Ureter (tissue), 1 donor: Measurements from ENCODE around the gene C1orf159. TPM values are rescaled to one million over a fixed set of nuclear protein-coding genes. Genes with fewer than 3 reads are reported as not detected.
"Not testable (repeated sequence)": the region's sequence is repeated elsewhere in the genome, so short reads cannot be mapped to it uniquely, and the experiment has no call there.

Source experiments
- DNase-seq: peaks from one replicate; pipeline ENCODE4 v3.0.0-alpha.2; 2020; ENCODE audit warnings: low spot score
- total RNA-seq: library from RNA; stranded (reverse); gene quantifications from one replicate; pipeline ENCODE4 v1.2.4, GENCODE V29; 2023
- donor health status: DM: yes; HTN: yes; CAD: no.

C1orf159 gene
- 29.8 TPM for total RNA-seq

DNA sequence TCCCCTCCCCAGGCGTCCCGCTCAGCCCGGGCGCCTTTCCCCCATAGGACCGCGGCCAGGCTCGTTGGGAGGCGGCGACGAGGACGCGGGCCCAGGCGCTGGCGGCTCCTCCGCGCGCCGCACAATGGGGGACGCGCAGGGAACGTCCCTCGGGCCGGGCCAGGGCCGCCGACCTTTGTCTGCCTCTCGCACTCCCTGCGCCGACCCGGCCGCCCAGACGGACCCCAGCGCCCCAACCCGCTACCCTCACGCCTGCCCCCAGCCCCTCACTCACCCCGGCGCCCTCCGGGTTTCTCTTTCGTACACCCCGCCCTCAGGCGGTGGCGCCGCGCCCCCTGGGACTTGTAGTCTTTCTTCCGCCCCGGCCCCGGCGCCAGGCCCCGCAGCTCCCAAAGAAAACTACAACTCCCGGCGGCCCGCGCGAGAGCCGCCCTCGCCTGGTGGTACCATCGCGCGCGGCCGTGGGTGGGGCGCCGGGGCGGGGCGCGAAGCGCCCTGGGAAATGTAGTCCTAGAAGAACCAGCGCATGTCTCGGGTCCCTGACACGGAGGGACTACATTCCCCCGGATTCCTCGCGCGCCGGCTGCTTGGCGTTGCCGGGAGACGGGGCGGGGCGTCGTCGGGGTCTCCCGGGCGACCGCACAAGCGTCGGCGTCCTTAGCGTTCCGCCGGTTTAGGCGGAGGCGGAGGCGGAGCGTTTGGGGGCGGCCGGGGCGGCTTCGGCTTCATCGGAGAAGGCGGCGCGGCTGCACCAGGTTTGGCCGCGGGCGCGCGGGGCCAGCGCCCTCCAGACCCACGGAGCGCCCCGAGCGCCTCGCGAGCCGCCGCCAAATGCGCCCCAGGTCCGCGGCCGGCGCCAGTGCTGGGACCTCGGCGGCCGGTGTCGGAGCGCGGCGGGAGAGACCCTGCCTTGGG lies at the start of gene C1orf159:
Gene C1orf159 (minus strand): TSS at position 304 of the 915 bp plus-strand sequence. CDS start 24,546 bp downstream, outside the sequence.
- peak; percentile 99 for DNase-seq

DNA sequence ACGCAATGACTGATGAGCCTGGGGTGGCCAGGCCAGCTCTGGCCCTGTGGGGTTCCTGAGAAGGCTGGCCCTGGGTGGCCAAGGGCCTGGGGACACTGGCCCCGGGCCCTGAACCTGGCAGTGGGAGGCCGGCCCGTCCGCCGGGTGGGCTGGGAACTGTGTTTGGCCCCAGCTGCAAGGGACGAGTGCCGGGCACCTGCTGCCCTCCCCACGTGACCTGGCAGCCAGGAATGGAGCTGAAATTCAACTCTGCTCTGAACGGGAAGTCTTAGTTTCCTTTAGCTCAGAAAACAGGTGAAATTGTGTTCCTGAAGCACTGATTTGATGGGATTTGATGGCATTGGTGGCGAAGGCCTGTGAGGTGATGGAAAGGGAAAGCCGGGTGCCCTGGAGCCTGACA lies 49.6 kb upstream of the C1orf159 start:
- no peak for DNase-seq

DNA sequence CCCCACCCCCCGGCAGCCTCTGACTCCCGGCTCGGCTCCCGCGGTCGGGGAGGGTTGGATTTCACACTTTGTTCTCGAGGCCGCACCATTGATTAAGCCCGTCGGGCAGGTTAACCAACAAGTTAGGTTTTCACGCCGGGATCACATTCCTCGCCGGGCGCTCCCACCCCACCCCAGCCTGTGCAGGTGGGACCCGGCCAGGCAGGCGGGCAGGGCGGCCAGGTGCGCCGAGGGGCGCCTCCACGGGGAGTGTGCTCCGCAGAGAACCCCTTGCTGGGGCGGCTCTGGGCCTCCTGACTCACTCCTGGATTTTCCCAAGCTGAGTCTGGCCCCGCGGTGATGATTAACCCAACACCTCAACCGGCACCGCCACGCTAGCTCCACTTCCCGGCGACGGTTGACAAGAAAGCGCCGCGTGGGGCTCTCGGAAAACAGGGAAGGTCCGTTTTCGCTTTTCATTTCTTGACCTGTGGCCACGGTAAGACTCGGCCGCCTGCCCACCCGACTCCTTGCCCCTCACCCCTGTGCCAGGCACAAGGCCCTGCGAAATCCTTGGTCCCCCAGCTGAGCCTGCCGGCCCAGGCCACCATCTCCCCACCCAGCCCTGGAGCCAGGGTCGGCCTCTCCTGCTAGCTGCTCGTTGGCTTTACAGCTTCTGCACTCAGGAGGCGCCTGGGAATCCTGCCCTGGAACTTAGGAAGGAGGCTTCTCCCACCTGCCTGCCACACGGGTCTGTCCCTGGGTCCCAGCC lies 49.0 kb upstream of the C1orf159 start:
- DNase-seq, result no peak

DNA sequence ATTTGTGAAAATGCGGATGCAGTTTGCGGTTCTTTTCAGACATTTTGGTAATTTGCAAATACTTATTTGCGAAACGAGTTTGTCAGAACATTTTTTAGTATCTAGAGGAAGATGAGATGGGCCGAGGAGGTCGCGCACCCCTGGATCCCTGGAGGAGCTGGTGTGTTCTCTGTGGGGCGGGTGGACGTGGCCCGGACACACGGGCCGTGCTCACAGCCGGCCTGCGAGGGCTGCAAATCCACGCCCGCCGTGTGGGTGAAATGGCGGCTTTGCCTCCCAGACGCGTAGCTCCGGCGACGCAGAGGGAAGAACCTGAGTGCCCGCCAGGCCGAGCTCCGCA lies 48.4 kb upstream of the C1orf159 start:
- no peak for DNase-seq

DNA sequence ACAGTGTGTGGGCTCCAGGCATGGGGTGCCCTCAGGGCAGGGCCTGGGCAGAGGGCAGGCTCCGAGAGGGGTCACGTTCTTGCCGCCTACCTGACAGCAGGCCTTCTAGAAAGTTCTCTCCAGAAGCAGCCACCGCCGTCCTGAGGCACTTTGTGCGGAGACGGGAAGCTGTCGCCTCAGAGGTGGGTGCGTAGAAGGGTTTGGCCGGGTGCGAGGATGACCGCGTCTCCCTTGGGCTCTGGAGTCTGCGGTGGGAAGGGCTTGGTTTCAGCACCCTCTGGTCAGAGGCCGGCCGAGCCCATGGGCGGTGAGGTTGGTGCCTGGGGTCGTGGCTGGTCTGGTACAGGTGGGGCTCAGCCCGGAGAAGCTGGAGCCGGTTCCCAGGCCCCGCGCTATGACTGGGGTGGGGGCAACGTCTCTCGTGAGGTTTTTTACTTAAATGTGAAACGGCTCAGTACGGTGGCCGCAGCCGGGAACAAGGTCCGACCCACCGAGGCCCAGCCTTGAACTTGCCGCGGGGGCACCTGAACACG lies 47.7 kb upstream of the C1orf159 start:
- DNase-seq, result no peak

DNA sequence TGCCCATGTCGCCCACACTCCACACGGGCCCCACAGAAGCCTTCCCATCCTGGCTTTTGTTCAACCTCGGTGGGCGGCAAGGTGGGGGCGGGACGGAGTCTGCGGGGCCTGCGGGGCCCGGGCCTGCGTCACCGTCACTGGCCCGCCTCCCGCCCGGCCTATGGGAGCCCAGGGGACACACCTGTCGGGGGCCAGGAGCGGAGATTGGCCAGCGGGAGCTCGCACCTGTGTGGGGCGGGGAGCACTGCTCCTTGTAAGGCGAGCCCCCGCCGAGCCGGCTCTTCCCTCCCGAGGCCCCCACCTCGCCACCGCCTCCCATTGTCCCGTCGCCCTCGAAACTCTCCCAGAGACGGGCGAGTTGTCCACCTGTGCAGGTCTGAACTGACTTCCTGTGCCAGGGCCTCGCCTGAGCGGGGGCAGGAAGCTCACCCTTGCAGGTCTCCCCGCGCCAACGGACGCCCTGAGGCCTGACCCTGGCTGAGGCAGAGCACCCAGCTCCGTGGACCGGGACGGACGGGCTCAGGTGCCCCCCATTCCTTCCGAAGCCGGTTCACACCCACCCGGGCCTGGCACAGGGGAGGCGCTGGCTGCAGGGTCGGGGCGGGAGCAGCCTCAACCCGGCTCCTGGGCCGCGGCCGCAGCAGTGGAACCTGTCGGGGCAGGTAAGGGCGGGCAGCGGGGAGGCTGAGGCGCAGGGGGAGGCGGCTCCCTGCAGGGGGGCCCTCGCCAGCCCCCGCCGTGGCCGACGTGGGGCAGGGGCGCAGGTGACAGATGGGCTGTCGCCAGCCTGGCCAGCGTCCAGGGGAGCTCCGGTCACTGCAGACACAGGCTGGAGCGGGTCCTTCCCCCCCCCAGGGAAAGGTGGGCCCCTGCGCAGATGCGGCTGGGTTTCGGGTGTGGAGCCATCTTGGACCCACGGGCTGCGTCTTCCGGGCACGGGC lies 47.0 kb upstream of the C1orf159 start:
- DNase-seq, result peak; percentile 89

DNA sequence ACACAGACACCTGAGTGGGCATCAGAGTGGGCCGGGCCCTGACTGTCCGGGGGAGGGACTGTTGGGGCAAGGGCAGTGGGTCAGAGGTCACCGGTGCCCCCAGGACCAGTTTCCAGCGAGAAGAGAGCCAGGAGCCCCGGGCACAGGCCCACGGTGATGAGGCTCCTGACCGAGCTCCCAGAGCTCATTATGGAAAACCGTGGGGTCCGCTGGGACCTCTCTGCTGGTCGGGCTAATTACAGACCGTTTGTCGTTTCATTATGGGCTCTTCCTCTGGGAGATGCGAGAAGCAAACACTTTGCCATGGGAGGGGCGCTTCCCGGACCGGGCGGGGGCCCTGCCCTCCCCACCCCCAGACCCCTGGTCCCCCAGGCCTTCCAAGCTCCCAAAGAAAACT lies 45.8 kb upstream of the C1orf159 start:
- no peak for DNase-seq

DNA sequence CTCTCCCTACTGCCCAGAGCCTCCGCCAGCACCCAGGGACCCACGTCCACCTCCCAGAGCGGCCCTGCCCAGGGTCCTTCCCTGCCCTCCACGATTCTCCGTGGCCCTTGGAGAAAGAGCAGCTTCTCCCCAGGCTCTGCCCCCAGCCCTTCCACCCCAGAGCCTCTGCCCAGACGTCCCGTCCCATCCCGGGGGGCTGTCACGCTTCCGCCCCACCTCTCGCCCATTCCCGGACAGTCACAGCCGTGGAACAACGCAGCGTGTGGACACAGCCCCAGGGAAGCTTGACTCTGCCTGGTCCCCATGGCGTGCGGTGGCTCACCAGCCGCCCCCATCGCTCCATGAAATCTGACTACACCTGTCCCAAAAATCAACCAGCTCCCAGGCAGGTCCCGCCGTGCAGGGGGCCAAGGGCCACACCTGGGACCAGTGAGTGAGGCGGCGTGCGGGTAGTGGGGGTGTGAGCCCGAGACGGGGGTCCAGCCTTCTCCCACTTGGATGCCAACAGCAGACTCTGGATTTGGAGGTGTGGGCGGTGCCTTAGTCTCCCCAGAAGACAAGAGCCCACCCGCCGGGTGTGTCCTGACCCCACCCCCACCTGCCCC lies 45.3 kb upstream of the C1orf159 start:
- no peak for DNase-seq

DNA sequence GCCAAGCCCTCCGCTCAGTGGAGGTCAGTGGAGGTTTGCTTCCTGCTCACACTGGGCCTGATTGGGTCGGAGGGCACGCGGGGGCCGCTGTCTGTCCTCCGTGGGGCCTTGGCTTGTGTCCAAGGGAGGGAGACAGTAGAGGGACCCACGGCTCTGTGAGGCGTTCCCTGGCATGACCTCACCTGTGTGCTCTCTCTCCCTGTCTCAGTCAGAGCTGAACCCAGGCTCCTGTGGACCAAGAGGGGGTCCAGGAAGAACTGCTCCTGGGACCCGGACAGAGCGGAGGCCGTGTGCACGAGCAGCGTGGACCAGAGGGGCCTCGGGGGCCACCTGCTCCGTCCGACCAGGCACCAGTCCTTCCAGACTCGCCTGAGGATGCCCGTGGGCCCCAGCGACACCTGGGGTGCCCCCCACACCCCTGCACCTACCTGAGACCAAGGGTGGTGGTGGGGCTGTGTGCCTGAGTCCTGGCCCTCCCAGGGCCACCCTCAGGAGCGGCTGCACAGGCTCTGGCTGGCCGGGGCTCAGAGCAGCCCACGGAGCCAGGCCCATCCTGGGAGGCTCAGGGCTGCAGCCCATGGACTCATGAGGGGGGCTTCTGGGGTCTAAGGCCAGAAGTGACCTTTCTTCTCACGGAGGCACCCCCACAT lies 44.5 kb upstream of the C1orf159 start:
- DNase-seq, result no peak

DNA sequence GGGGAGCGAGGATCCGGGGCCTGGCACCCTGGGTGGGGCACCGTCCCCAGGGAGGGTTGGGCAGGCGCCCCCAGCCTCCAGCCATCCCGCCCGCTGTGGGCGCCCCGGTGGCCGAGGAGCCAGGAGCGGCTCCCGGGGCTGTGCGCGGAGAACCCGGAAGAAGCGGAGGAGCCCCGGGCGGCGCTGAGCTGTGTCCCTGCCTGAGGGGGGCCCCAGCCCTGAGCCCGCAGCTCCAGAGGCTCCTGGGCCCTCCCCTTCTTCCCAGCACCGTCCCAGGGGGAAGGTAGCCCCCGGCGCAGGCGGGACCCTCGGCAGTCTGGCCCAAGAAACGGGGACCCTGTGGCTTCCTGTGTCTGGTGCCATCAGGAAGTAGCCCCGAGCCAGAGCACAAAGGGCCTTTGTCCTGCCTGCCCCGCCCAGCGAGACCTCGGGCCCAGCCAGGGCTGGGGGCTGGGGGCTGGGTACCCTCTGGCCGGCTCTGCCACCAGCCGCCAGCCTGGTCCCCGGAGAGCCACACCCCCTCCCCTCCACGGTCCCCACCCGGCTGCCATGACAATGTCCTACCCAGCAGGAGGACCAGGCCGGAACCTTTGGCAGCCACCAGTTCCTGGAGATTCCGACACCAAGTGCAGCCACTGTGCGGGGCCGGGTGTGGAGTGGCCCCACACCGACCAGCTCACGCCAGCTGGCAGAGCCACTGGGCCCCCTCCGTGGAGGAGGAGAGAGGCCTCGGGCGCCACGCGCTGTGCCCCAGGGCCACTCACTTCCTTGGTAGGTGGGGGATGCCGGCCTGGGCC lies 42.2 kb upstream of the C1orf159 start:
- peak; percentile 66 for DNase-seq

DNA sequence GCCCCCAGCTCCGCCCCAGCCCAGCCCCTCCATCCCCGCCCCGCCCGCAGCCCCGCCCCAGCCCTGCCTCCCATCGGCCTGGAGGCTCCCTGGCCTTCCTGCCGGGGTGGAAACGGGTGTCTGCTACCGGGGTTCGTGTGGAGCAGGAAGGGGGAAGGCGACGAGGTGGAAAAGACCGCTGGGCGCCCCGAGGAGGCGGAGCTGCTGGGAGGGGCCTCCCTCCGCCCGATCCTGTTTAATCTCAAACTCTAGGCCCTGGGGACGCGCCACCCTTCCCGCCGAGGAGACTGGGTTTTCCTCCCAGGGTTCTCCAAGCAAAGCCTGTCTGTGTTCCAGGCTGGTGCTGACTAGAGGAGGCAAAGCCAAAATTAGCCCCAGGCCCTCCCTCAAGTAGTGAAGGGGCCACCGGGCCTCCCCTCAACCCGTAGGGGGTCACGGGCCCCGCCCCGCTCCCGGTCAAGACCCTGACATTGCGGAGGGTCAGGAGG lies 41.6 kb upstream of the C1orf159 start:
- peak; percentile 92 for DNase-seq

DNA sequence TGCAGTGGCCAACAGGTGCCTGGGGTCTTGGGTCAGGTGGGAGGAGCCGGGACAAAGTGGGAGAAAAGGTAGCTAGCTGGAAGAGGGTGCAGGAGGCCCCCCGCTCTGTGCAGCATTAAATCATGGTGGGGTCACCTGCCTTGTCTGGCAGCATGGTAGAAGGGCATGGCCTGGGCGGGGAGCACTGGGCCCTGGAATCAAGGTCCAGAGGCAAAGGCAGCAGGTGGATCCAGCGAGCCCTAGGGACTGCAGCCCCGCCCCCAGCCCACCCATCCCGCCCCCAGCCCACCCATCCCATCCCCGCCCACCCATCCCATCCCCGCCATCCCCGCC lies 41.1 kb upstream of the C1orf159 start:
- no peak for DNase-seq

DNA sequence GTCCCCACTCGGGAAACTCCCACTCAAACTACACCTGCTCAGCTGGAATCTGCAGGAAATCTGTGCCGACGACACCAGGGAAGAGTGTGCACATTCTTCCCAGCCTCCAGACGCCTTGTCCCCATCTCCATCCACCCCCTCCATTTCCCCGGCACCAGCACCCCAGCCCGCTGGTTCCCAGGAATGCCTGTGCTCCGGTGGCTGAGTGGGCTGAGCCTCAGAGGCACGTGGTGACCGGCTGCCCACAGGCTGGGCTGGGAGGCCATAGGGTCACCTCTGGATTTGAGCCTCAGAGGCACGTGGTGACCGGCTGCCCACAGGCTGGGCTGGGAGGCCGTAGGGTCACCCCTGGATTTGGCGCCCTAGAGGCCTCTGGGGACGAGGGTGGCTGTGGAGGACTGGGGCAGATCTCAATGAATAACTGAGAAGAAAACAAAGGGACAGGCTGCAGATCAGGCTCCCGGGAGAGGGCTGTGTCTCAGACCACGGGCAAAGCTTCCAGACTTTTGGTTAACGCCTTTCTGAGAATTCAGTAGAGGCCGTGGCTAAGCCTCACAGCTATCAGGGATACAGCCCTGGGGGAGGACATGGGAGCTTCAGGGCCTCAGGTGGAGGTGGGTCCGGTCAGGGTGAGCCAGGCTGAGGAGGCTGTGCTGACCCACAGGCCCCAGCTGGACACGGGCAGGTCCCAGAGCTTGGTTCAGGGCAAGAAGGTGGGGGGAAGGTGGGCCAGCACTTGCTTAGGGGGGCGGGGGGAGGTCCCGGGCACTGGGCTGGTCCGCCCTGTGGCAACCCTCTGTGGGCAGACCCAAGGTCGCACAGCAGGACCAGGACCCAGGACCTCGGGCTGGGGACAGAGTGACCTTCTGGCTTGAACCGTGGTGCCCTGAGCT lies 40.5 kb upstream of the C1orf159 start:
- DNase-seq, result no peak

DNA sequence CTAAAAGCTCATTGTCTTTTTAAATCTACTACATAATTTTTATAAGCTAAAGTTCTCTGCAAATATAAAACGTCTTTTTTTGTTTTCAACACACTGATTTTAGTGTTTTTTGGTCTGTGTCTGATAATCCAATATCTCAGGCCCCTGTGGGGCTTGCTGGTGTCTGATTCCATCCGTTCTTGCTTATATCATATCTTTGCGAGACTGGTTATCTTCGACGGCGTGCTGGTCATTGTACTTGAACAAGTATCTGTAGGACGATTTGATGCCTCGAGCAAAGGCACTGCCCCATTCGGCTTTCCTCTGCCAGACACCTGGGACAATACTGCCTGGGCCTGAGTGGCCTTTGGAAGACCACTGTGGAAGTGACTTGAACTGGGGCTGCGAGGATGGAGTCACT lies 39.4 kb upstream of the C1orf159 start:
- DNase-seq, result no peak

DNA sequence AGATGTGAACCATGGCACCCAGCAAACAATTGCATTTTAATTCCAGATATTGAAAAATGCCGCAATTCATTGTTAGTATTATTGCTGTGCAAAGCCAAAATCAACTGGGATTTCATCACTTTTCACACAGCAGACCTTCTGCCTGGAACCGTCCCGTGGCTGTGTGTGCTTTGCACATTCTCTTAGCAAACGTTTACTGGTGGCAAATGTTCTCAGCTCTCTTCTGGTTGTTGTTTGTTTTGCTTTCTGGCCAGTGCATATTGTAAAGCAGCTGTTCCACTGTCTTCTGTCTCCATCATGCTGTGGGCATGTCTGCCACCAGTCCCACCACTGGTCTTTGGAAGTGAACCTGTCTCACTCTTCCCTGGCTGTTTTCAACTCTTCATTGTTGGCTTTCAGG lies 38.0 kb upstream of the C1orf159 start:
- DNase-seq, result no peak

DNA sequence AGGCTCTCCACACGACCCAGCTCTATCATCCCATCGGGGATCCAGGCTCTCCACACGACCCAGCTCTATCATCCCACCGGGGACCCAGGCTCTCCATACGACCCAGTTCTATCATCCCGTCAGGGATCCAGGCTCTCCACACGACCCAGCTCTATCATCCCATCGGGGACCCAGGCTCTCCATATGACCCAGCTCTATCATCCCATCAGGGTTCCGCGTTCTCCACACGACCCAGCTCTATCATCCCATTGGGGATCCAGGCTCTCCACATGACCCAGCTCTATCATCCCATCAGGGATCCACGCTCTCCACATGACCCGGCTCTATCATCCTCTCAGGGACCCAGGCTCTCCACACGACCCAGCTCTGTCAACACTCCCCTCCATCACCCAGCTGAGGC lies 37.3 kb upstream of the C1orf159 start:
- not testable (repeated sequence) for DNase-seq

DNA sequence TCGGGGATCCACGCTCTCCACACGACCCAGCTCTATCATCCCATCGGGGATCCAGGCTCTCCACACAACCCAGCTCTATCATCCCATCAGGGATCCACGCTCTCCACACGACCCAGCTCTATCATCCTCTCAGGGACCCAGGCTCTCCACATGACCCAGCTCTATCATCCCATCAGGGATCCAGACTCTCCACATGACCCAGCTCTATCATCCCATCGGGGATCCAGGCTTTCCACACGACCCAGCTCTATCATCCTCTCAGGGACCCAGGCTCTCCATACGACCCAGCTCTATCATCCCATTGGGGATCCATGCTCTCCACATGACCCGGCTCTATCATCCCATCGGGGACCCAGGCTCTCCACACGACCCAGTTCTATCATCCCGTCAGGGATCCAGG lies 36.5 kb upstream of the C1orf159 start:
- DNase-seq, result not testable (repeated sequence)

DNA sequence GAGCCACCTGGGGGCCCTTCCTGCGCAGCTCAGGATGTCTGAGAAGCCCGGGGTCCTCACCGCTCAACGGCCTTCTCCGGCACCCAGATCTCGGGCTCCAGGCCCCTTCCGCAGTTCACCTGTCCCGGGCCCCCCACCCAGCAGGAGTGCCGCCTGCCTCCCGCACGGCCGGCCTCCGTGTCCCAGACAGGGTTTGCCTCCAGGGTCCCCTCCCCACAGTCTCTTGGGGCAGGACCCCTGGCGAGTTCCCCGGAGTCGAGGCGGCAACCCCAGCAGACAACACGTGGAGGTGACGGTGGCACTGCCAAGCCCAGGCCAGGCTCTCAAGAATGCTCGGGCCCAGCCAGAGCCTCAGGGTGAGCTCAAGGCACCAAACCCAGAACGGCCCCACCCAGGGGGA lies 35.4 kb upstream of the C1orf159 start:
- no peak for DNase-seq

DNA sequence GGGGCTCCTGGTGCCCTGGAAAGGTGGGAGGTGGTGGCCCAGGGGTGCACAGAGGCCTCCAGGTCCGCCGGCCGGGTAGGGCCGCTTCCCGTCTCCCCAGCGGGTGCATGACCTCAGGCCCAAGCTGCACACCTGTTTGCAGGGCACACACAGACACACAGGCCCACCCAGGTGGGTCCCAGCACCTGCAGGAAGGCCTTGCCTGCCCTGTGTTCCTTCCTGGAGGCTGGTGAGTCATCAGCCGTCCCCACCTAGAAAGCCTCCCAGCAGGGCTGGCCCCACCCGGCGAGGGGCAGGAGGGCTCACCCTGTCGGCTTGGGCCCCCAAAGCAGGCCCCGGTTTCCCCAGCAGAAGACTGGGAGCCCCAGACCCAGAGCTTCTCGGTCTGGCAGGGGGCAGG lies 34.2 kb upstream of the C1orf159 start:
- DNase-seq, result no peak
